HG02970 (cell line): ENCODE results near the gene PCNX4.

Experiments used
- ATAC-seq: cut with Tn5 transposase; IDR thresholded peaks from one replicate; pipeline ENCODE4 v1.9.1; 2021; ENCODE audit warnings: mild to moderate bottlenecking, moderate library complexity, moderate number of reproducible peaks; ENCODE audit not compliant: unreplicated experiment, low FRiP score

Gene PCNX4

GRCh38 chr14:60170948-60171347 lies 79.2 kb downstream of the PCNX4 start:
- no peak for ATAC-seq

GRCh38 chr14:60171690-60172089 lies 80.0 kb downstream of the PCNX4 start:
- ATAC-seq = no peak

- no peak for ATAC-seq
Observed at GRCh38 chr14:60174352-60175254, 82.9 kb downstream of the PCNX4 start.

GRCh38 chr14:60175255-60175902 lies 83.7 kb downstream of the PCNX4 start:
- no peak for ATAC-seq

- ATAC-seq = no peak
Observed at GRCh38 chr14:60178164-60178563, 86.4 kb downstream of the PCNX4 start.

GRCh38 chr14:60178820-60179219 lies 87.1 kb downstream of the PCNX4 start:
- ATAC-seq = no peak

GRCh38 chr14:60179431-60179869 lies 87.7 kb downstream of the PCNX4 start:
- ATAC-seq = no peak

- no peak for ATAC-seq
Observed at GRCh38 chr14:60183138-60183537, 91.4 kb downstream of the PCNX4 start.

- no peak for ATAC-seq
Observed at GRCh38 chr14:60183741-60184140, 92.0 kb downstream of the PCNX4 start.

GRCh38 chr14:60184146-60184904 lies 92.6 kb downstream of the PCNX4 start:
- ATAC-seq = no peak

GRCh38 chr14:60184905-60185555 lies 93.3 kb downstream of the PCNX4 start:
- ATAC-seq = no peak

GRCh38 chr14:60188115-60188514 lies 96.4 kb downstream of the PCNX4 start:
- no peak for ATAC-seq

- no peak for ATAC-seq
Observed at GRCh38 chr14:60188696-60189095, 97.0 kb downstream of the PCNX4 start.

GRCh38 chr14:60189923-60190840 lies 98.5 kb downstream of the PCNX4 start:
- ATAC-seq = no peak

- ATAC-seq = no peak
Observed at GRCh38 chr14:60195179-60195810, 103.6 kb downstream of the PCNX4 start.

GRCh38 chr14:60196291-60196690 lies 104.6 kb downstream of the PCNX4 start:
- no peak for ATAC-seq

GRCh38 chr14:60197629-60198303 lies 106.0 kb downstream of the PCNX4 start:
- ATAC-seq = no peak

- no peak for ATAC-seq
Observed at GRCh38 chr14:60199321-60199720, 107.6 kb downstream of the PCNX4 start.
